H9 (cell line): Measurements from ENCODE around the gene MTF1. TPM values are rescaled to one million over a fixed set of nuclear protein-coding genes. Genes with fewer than 3 reads are reported as not detected.

Experiments used
- DNase-seq: peaks from one replicate; pipeline ENCODE4 v3.0.0-alpha.2; 2017
- H2AFZ ChIP-seq: one replicate; pipeline ENCODE4 v1.6.1; 2013; ENCODE audit warnings: mild to moderate bottlenecking, low read length, control low read depth, moderate library complexity
- H2AK5ac ChIP-seq: 2 replicates; pipeline ENCODE4 v1.6.1; 2013; ENCODE audit warnings: low read length, control low read depth, mixed read lengths; ENCODE audit not compliant: insufficient read length
- H2BK120ac ChIP-seq: one replicate; pipeline ENCODE4 v1.6.1; 2013; ENCODE audit warnings: low read depth, mild to moderate bottlenecking, low read length, control low read depth, inconsistent platforms; ENCODE audit not compliant: poor library complexity, severe bottlenecking
- H2BK12ac ChIP-seq: 2 replicates; pipeline ENCODE4 v1.6.1; 2013; ENCODE audit warnings: low read length, control low read depth, mixed read lengths, low read depth; ENCODE audit not compliant: insufficient read length
- H2BK15ac ChIP-seq: 2 replicates; pipeline ENCODE4 v1.6.1; 2013; ENCODE audit warnings: low read depth, low read length, control low read depth
- H2BK20ac ChIP-seq: one replicate; pipeline ENCODE4 v1.6.1; 2013; ENCODE audit warnings: low read depth, mild to moderate bottlenecking, low read length, control low read depth, inconsistent platforms; ENCODE audit not compliant: poor library complexity, severe bottlenecking
- H2BK5ac ChIP-seq: 2 replicates; pipeline ENCODE4 v1.6.1; 2013; ENCODE audit warnings: low read length, control low read depth, mixed read lengths; ENCODE audit not compliant: insufficient read length
- H3K14ac ChIP-seq: 2 replicates; pipeline ENCODE4 v1.6.1; 2013; ENCODE audit warnings: low read length, control low read depth; ENCODE audit not compliant: insufficient read depth
- H3K18ac ChIP-seq: 2 replicates; pipeline ENCODE4 v1.6.1; 2013; ENCODE audit warnings: low read depth, mild to moderate bottlenecking, mixed read lengths, low read length, control low read depth; ENCODE audit not compliant: insufficient read length
- H3K23ac ChIP-seq: 2 replicates; pipeline ENCODE4 v1.6.1; 2013; ENCODE audit warnings: low read length, control low read depth, mixed read lengths, low read depth; ENCODE audit not compliant: insufficient read length
- H3K23me2 ChIP-seq: 2 replicates; pipeline ENCODE4 v1.6.1; 2013; ENCODE audit warnings: low read depth, mild to moderate bottlenecking, mixed read lengths, low read length, control low read depth; ENCODE audit not compliant: insufficient read length, poor library complexity, severe bottlenecking
- H3K27ac ChIP-seq: 2 replicates; pipeline ENCODE4 v1.5.1; 2013; ENCODE audit warnings: low read length, control low read depth, mixed read lengths, low read depth; ENCODE audit not compliant: insufficient read length
- H3K27me3 ChIP-seq: 2 replicates; pipeline ENCODE4 v1.6.1; 2013; ENCODE audit warnings: low read length, control low read depth, inconsistent platforms; ENCODE audit not compliant: insufficient read depth
- H3K4ac ChIP-seq: 2 replicates; pipeline ENCODE4 v1.6.1; 2013; ENCODE audit warnings: low read depth, mild to moderate bottlenecking, control low read depth, inconsistent platforms, low read length, moderate library complexity
- H3K4me1 ChIP-seq: 2 replicates; pipeline ENCODE4 v1.6.1; 2013; ENCODE audit warnings: low read length, control low read depth, inconsistent platforms; ENCODE audit not compliant: insufficient read depth
- H3K4me2 ChIP-seq: 2 replicates; pipeline ENCODE4 v1.6.1; 2013; ENCODE audit warnings: low read length, control low read depth, mixed read lengths; ENCODE audit not compliant: insufficient read length, insufficient read depth
- H3K56ac ChIP-seq: 2 replicates; pipeline ENCODE4 v1.6.1; 2013; ENCODE audit warnings: low read depth, mild to moderate bottlenecking, mixed read lengths, low read length, control low read depth; ENCODE audit not compliant: insufficient read length
- H3K79me1 ChIP-seq: 2 replicates; pipeline ENCODE4 v1.6.1; 2013; ENCODE audit warnings: low read depth, mild to moderate bottlenecking, moderate library complexity, low read length, control low read depth, inconsistent platforms; ENCODE audit not compliant: insufficient read depth, poor library complexity, severe bottlenecking
- H3K79me2 ChIP-seq: 2 replicates; pipeline ENCODE4 v1.6.1; 2013; ENCODE audit warnings: low read length, control low read depth, inconsistent platforms; ENCODE audit not compliant: insufficient read depth
- H3K9ac ChIP-seq: 2 replicates; pipeline ENCODE4 v1.6.1; 2013; ENCODE audit warnings: low read length, control low read depth, mixed read lengths; ENCODE audit not compliant: insufficient read length; ENCODE audit errors: extremely low read depth
- H3K9me3 ChIP-seq: one replicate; pipeline ENCODE4 v1.6.1; 2013; ENCODE audit warnings: low read depth, low read length, inconsistent platforms; ENCODE audit not compliant: control insufficient read depth
- H3T11ph ChIP-seq: one replicate; pipeline ENCODE4 v1.6.1; 2013; ENCODE audit warnings: mild to moderate bottlenecking, low read length, control low read depth, inconsistent platforms
- H4K20me1 ChIP-seq: one replicate; pipeline ENCODE4 v1.6.1; 2013; ENCODE audit not compliant: control insufficient read depth, insufficient read length, insufficient read depth
- H4K5ac ChIP-seq: 2 replicates; pipeline ENCODE4 v1.6.1; 2013; ENCODE audit warnings: low read depth, mild to moderate bottlenecking, mixed read lengths, low read length, control low read depth; ENCODE audit not compliant: insufficient read length
- H4K8ac ChIP-seq: replicated peaks from 2 replicates; pipeline ENCODE4 v1.6.1; 2013; ENCODE audit warnings: low read length, control low read depth, mixed read lengths, low read depth; ENCODE audit not compliant: insufficient read length
- H4K91ac ChIP-seq: 2 replicates; pipeline ENCODE4 v1.6.1; 2013; ENCODE audit warnings: low read depth, mild to moderate bottlenecking, moderate library complexity, mixed read lengths, low read length, control low read depth; ENCODE audit not compliant: insufficient read length
- H3K27ac Mint-ChIP-seq, 3 experiments: 2 replicates in 2 of 3; 3 replicates in 1 of 3; pipeline ENCODE4 v1.8.0; 2020 to 2021; ENCODE audit warnings: mixed read lengths in 3 of 3, mild to moderate bottlenecking in 1 of 3, moderate library complexity in 1 of 3
- H3K27me3 Mint-ChIP-seq: 2 replicates; pipeline ENCODE4 v1.8.0; 2021; ENCODE audit warnings: low read depth, mild to moderate bottlenecking, moderate library complexity, mixed read lengths
- H3K36me3 Mint-ChIP-seq, 3 experiments: 2 replicates in 2 of 3; 3 replicates in 1 of 3; pipeline ENCODE4 v1.8.0; 2020 to 2021; ENCODE audit warnings: low read depth in 3 of 3, mixed read lengths in 3 of 3; ENCODE audit not compliant: insufficient read depth in 1 of 3
- H3K4me1 Mint-ChIP-seq, 2 experiments: 2 replicates each; pipeline ENCODE4 v1.8.0; 2020; ENCODE audit warnings: mixed read lengths in 2 of 2
- H3K4me3 Mint-ChIP-seq, 2 experiments: 2 replicates in 1 of 2; 3 replicates in 1 of 2; pipeline ENCODE4 v1.8.0; 2020 to 2021; ENCODE audit warnings: mild to moderate bottlenecking in 2 of 2, mixed read lengths in 2 of 2, moderate library complexity in 1 of 2
- H3K9me3 Mint-ChIP-seq, 2 experiments: 2 replicates in 1 of 2; 3 replicates in 1 of 2; pipeline ENCODE4 v1.8.0; 2020; ENCODE audit warnings: mild to moderate bottlenecking in 2 of 2, mixed read lengths in 2 of 2, moderate library complexity in 1 of 2
- CTCF ChIP-seq: fragments of 200-600 bp; sonication (generic); conservative IDR thresholded peaks from 3 replicates; pipeline ENCODE4 v1.8.0; 2021; ENCODE audit warnings: antibody characterized with exemption, mild to moderate bottlenecking
- WGBS: extraction: QIAGEN DNeasy Blood & Tissue Kit; methylation state at CpG from one replicate; pipeline ENCODE4 v1.1.7; 2013; ENCODE audit warnings: missing lambda C conversion rate, low lambda C conversion rate, mixed read lengths; ENCODE audit not compliant: insufficient read length; ENCODE audit errors: extremely low coverage; 5-methylcytosine and 5-hydroxymethylcytosine counted together
- total RNA-seq: library from RNA; stranded (reverse); gene quantifications from 2 replicates; pipeline ENCODE4 v1.2.1, GENCODE V29; 2021

The MTF1 gene
- total RNA-seq, 1 experiment from 2014 or later, result 17.0 TPM

- Histone ChIP-seq H2BK15ac (no peak overlapping the region), H3K23me2 (no peaks in the 10 kb centered on the region), H2BK5ac (no peak overlapping the region), H3K79me2 (no peaks in the 10 kb centered on the region), H4K20me1 (no peaks in the 10 kb centered on the region), H4K8ac (no peak overlapping the region), H3K9me3 (no peaks in the 10 kb centered on the region), H2BK12ac (no peak overlapping the region), H3K4me2 (no peak overlapping the region), H3K18ac (no peak overlapping the region), H4K5ac (no peak overlapping the region), H4K91ac (no peak overlapping the region), H3K4ac (no peak overlapping the region), H3K4me1 (no peaks in the 10 kb centered on the region), H3K27me3 (no peaks in the 10 kb centered on the region), H3K23ac (no peak overlapping the region), H3T11ph (no peak overlapping the region), H2BK120ac (no peak overlapping the region), H3K27ac (no peak overlapping the region), H3K14ac (no peak overlapping the region), H3K9ac (no peak overlapping the region), H3K56ac (no peak overlapping the region), H3K79me1 (peaks cover 4% of the 10 kb centered on the region), H2AK5ac (no peak overlapping the region), H2BK20ac (no peak overlapping the region), H2AFZ (no peak overlapping the region)
- Mint-ChIP-seq H3K4me1 (no peaks in the 10 kb centered on the region), H3K36me3 (peaks cover 0 to 2% (median 0%) of the 10 kb centered on the region in 3 experiments; a peak in 1 of 7 replicates), H3K4me3 (no peak overlapping the region), H3K27ac (0 out of 7 replicates have a peak overlapping the region, but pooled peaks of 1 of the 3 experiments have one; percentile 21), H3K27me3 (no peaks in the 10 kb centered on the region), H3K9me3 (no peaks in the 10 kb centered on the region)
- 100% methylated on average over 1 of the region's 5 CpGs for WGBS
- TF ChIP-seq CTCF, result no peak
- no peak for DNase-seq
Measured at GRCh38 chr1:37845049-37845646, 14.2 kb downstream of the MTF1 start.
